GM21576 (cell line): ENCODE measurements around the gene CAMSAP1.
"Not testable (repeated sequence)": the region's sequence is repeated elsewhere in the genome, so short reads cannot be mapped to it uniquely, and the experiment has no call there.

Source experiments
- ATAC-seq: cut with Tn5 transposase; IDR thresholded peaks from one replicate; pipeline ENCODE4 v1.9.1; 2021; ENCODE audit warnings: mild to moderate bottlenecking, moderate library complexity; ENCODE audit not compliant: unreplicated experiment

The CAMSAP1 gene

DNA sequence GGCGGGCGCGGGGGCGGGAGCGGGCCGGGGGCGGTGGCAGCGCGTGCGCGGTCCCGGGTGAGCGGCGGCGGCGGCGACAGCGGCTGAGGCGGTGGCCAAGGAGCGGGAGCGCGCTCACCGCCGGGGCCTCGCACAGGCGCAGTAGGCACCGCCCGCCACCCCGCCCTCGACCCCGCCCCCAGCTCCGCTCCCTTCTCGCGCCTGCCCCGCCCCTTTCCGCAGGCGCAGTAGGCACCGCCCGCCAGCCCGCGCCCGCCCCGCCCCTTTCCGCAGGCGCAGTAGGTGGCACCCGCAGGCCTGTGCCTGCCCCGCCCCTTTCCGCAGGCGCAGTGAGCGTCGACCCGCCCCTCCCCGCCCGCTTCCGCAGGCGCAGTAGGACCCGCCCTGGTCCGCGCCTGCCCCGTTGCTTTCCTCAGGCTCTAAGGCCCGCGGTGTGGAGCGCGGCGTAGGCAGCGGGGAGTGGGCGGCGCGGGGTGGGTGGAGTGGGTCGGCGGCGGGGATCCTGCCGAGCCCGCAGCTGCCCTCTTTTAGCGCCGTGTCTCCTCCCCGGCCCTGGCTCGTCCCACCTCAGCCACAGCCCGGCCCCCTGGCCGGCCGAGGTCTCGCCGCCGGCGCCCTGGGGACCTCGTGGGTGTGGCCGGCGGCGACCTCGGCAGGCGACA, at the start of gene CAMSAP1:
Gene CAMSAP1 (minus strand): TSS at position 116 of the 662 bp plus-strand sequence. CDS start 387 bp downstream, outside the sequence.
- peak; percentile 72 for ATAC-seq

DNA sequence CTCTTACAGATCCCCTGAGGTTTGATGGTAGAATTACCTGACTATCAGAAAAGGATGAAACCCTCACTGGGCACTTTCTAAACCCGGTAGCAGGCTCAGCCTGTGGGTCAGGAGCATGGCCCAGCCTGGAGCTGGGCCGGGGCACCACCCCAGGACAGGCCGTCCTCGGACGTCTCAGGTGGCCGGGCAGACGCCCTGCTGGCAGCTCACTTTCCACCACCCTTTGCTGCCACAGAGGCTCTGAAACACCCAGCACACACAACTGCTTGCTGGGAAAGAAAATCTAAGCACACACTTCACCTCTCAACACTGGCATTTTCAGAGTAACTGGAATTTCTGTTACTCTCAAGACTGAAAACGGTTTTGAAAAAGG, 49.4 kb upstream of the CAMSAP1 start:
- ATAC-seq = no peak

GRCh38 chr9:135955934-135956801, 48.8 kb upstream of the CAMSAP1 start:
- no peak for ATAC-seq

DNA sequence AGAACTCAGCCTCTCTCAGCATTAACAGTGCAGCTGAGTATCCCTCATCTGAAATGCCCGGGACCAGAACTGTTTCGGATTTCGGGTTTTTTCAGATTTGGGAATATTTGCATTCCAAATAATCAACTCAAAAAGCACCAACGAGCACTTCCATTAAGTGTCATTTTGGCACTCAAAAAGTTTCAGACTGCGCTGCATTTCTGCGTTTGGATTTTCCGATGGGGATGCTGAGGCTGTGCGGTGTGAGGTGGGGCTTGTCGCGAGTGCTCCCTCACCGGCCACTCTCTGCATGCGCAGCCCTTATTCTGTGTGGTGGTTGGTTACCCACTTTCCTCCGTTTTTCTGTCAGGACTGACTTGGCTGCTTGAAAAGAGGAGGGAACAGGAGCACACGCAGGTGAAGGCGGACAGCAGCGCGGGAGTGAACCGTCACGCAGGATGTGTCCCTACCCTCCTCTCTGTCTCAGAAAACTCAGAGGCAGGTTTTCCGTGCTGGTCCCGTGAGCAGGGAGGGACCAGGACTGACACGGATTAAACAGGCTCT, 45.4 kb upstream of the CAMSAP1 start:
- ATAC-seq = no peak

- ATAC-seq = no peak
These were observed 44.7 kb upstream of the CAMSAP1 start for GRCh38 chr9:135951889-135952663.

GRCh38 chr9:135951310-135951709, 44.0 kb upstream of the CAMSAP1 start:
- not testable (repeated sequence) for ATAC-seq

DNA sequence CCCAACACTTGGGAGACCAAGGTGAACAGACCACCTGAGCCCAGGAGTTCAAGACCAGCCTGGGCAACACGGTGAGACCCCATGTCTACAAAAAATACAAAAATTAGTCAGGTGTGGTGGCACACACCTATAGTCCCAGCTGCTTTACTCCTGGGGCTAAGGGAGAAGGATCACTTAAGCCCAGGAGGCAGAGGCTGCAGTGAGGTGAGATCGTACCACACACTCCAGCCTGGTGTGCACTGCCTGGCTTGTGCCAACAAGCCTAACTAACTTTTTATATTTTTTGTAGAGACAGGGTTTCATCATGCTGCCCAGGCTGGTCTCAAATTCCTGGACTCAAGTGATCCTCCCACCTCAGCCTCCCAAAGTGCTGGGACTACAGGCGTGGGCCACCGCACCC, 43.5 kb upstream of the CAMSAP1 start:
- not testable (repeated sequence) for ATAC-seq

GRCh38 chr9:135950135-135950682, 42.9 kb upstream of the CAMSAP1 start:
- no peak for ATAC-seq

DNA sequence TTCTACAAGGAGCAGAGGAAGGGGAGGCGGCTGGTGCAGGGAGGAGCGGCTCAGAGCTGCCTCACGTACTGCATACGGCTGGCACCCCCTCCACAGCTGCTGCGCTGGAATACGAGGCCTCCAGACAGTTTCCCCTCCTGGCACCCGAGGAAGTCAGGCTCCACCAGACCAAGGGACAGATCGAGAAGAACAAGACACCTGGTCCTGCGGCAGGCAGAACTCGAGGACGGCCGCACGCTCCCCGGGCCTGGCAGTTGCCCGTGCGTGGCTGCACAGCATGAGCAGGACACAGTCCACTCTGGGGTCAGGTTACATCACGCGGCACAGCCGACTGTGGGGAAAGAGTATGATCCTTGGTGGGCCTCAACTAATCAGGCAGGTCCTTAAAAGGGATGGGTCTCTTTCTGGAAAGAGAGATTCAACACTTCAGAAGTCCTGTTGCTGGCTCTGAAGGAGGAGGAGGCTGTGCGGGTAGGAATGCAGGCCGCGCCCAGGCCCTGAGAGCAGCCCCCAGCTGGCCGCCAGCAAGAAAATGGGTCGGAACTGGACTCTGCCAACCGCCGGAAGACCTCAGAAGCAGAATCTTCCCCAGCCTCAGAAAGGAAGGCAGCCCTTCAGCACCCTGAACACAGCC, 42.3 kb upstream of the CAMSAP1 start:
- ATAC-seq = no peak

DNA sequence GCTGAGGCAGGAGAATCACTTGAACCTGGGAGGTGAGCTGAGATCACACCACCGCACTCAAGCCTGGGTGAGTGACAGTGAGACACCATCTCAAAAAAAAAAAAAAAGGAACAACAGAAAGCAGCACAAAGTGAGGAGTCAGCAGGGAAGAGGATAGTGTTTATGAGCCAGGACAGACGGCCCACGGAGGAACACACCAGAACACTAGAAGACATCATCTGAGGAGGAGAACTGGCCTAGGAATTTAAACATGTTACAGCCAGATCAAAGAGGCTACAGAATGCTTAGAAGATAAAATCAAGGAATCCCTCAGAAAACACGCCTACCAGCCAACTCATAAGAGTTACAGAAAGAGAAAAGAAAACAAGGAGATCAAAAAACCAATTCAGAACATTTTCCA, 41.6 kb upstream of the CAMSAP1 start:
- no peak for ATAC-seq

GRCh38 chr9:135948446-135948845, 41.1 kb upstream of the CAMSAP1 start:
- ATAC-seq = no peak

- ATAC-seq = no peak
These were observed 40.2 kb upstream of the CAMSAP1 start for GRCh38 chr9:135947582-135947981.

- ATAC-seq = not testable (repeated sequence)
These were observed 39.8 kb upstream of the CAMSAP1 start for GRCh38 chr9:135947105-135947504.

DNA sequence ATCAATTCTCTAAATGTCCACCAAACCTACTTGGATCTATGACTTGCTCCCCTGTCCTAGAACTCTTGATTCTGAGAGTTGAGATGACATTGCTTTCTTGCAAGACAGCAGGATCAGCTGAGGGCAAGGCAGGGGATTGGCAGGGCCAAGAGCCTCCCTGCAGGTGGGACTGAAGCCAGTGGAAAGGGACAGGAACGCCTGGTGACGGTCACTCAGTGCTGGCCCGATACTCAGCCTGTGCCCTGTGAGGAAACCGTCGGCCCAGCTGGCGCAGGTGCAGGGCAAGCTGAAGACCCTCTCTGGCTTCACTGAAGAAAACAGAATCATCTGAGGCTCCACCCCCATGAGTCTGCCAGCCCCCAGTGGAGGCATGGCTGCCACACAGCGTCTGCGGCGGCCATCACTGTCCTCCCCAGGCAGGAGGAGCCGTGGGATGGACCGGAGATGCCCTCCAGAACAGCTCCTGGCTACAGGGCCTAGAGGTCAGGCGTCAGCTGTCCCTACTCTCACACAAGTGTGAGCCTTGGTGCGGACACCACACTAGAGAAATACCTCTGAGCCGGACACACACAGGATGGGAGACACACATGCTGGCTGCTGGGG, 39.1 kb upstream of the CAMSAP1 start:
- no peak for ATAC-seq

DNA sequence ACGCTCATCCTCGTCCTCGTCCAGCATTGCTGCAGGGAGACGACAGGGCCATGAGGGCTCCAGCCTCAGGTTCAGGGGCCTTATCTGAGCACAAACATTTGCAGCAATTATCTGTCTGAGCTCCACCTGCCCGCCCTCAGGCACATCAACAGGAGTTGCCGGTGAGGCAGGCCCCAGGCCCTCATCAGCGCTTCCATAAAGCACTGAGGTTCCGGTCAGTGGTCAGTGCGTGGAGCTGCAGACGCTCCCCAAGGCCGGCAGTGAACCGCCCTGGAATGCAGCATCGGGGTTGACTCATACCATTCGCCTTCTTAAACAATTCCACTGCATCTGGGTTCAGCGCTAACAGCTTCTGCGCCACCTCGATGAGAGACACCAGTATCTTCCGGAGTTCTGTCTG, 38.6 kb upstream of the CAMSAP1 start:
- no peak for ATAC-seq

DNA sequence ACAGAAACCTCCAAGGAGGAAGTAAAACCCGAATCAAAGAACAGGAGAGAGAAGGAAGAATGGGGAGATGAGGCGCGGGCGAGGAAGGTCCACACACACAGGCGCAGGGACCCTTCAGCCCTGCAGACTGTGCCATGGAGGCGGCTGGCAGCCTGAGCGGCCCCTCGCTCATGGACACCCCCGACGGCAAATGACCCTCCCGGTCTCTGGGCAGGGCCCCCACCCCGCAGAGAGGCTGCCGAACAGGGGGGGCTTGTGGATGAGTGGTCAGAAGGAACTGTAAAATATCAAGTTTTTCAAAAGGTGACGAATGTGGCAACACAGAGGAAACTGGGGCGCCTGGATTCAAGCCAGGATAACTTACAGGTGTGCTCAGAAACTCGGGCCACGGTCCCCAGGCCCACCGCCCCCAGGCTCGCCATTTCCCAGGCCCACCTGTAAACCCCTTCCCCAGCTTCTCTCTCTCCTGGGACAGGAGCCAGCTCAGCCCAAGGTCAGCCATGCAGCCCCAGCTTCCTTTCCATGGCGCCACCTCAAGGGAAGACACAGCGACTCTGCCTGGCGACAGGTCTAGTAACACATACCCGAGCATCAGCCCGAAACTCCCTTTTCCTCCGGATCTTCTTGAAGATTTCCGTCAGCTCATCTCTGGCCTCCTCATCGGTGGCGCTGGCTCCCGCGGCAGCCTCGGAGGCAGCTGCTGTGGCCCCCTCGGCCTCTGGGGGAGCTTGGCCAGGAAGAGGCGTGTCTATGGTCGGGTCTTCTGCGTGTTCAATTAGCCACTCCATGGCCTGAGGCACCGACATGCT, 37.3 kb upstream of the CAMSAP1 start:
- ATAC-seq = no peak

GRCh38 chr9:135943604-135944003, 36.3 kb upstream of the CAMSAP1 start:
- ATAC-seq = not testable (repeated sequence)

DNA sequence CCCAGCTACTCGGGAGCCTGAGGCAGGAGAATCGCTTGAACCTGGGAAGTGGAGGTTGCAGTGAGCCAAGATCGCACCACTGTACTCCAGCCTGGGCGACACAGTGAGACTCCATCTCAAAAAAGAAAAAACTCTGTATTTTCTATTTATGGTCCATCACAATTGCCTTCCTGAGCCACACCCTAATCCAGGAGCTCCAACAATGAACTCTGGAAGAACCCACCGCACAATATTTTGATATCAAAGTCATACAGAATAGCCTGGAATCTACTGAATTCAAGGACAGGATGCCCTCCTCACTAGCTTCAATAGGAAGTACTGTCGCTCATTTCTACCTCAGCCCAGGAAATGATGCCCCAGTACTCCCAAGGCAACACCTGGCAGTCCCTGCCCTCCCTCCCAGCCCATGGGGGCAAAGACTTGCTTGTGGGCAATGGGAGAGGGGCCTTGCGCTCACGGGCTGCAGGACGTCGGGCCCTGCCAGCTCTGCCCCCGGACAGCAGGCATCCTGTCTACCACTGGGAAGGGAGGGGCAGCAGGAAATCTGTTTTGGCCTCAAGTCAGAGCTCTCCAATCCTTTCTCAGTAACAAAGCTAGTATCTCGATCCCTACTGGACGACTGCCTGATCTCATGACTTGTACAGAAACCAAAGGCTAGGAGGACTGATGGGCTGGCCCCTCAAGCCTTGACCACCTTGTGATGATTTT, 34.1 kb upstream of the CAMSAP1 start:
- ATAC-seq = no peak
